ENCODE results near the gene MLEC.

MLEC gene, protein sequence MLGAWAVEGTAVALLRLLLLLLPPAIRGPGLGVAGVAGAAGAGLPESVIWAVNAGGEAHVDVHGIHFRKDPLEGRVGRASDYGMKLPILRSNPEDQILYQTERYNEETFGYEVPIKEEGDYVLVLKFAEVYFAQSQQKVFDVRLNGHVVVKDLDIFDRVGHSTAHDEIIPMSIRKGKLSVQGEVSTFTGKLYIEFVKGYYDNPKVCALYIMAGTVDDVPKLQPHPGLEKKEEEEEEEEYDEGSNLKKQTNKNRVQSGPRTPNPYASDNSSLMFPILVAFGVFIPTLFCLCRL

DNA sequence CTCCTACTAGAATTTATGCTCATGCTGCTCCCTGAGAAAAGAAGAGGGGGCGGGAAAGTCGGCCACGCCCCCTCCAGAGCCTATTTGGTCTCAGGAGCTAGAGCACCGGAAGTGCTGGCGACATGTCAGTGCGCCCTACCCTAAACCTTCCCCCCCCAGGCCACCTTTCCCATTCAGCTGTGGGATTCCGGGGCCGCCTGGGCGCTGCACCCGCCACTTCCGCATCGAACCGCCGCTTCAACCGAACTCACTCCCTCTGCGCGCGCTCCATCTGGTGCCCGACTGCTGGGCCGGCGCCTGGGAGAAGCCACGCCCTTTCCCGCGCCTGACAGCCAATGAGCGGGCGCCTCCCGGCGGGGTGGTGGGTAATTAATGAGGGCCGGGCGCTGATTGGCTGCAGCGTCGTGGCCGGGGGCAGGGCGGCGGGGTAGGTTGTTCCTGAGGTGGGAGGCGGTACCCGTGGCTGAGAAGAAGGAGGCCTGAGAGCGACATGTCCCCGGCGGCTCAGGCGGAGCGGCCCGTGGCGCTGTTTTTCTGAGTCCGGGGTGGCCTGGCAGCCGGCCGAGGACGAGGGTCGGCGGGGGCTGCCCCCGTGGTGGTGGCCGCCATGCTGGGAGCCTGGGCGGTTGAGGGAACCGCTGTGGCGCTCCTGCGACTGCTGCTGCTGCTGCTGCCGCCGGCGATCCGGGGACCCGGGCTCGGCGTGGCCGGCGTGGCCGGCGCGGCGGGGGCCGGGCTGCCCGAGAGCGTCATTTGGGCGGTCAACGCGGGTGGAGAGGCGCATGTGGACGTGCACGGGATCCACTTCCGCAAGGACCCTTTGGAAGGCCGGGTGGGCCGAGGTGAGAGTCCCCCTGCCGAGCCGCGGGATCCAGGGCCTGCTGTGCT is at the start of gene MLEC:
Gene MLEC (plus strand): TSS at position 460 of the 888 bp plus-strand sequence. CDS start 148 bp downstream, at position 608.
- DNase-seq (ENCODE audit: insufficient read length, low spot score) (peak; percentile 98), FAIRE-seq (peak; percentile 9)

DNA sequence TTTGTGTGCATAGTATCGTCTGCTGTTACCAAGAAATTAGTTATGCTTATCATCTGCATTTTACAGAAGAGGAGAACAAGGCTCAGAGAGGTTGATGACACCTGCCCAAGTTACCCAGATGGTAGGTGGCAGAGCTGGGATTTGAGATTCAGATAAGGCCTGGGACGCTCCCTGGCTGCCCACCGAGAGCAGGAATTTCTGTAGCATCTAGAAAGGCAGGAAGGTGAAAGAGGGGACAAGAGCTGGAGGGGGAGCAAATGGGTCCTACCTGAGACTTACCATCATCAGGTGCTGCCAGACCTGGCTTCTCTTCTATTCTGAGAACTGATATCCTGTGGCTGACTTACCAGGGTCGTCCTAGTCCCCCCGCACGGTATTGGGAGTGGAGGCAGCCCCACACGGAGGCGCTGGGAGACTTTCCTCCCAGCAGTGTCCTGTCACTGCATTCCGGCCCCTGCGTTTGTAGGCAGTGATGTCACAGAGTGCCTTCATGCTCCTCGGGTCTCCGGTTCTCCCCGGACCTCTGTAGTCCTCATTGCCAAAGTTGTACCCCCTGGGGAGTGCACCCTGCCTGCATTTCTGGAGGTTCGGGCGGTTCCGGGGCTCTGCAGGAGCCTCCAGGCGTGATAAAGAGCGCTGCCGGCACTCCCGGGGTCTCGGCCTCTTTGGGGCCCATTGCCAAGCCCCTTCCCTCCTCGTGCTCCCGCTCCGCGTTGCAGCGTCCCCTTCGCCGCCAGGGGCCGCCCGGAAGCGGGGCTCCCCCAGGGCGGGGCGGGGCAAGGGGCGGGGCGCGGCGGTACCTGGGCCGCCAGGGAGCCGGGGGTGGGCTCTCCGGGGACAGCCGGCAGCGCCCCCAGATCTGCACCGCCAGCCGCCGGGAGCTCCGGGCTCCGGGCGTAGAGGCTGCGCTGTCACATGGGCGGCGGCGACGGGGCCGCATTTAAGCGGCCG is 46.9 kb upstream of the MLEC start, which contains the start of gene CABP1:
Gene CABP1 (plus strand): TSS at position 856 of the 951 bp plus-strand sequence. CDS start 60 bp downstream, at position 916.
- FAIRE-seq: no peak
- peak; percentile 54 for DNase-seq (ENCODE audit: insufficient read length, low spot score)

DNA sequence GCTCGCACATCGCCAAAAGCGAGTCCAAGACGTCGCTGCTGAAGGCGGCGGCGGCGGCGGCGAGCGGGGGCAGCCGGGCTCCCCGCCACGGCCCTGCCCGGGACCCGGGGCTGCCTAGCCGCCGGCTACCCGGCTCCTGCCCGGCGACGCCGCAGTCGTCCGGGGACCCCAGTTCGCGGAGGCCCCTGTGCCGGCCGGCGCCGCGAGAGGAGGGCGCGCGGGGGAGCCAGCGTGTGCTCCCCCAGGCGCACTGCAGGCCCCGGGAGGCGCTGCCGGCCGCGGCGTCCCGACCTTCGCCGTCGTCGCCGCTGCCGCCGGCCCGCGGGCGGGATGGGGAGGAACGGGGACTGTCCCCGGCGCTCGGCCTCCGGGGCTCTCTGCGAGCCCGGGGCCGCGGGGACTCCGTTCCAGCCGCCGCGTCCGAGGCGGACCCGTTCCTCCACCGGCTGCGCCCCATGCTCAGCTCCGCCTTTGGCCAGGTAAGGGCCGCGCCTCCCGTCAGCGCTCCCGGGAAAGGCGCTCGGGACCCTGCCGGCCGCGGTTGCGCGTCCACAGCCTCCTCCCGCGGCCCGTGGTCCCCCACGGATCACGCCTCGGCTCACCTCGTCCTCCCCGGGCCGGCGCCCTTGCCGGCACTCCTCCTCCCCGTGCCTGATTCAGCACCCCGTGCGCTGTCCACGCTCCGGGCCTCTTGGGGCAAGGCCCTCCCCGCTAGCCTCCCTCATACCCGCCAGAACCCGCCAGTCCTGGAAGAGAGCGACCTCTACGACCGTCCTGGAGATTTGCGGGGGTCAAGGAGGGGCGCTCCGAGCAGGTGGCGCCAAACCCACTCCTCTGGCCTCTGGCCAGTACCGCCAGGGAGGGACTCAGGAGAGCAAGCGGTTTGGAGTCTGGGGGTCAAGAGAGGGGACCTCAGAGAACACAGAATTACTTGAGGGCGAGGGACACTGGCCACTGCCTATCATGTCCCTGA is 45.8 kb upstream of the MLEC start:
- DNase-seq (ENCODE audit: insufficient read length, low spot score) (peak; percentile 63), FAIRE-seq (peak; percentile 26)

DNA sequence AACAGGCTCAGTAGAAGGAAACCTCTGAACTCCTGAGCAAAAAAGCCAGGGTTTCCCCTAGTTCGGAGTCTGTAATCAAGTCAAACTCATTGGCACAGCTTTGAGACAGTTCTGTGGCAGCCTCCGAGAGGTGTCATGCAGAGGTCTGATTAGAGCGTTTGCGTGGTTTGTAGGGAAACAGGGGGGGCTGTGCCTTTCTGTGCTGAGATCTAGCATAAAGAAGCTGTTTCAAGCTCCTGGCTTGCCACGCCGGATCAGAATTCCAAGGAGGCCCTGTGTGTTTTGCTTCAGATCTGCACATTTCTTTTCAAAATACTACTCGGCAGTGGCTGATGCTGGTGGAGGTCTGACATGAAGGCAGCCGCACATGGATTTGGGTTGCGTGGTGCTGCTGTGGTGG is 44.8 kb upstream of the MLEC start:
- no peak for DNase-seq (ENCODE audit: insufficient read length, low spot score)
- FAIRE-seq: no peak

DNA sequence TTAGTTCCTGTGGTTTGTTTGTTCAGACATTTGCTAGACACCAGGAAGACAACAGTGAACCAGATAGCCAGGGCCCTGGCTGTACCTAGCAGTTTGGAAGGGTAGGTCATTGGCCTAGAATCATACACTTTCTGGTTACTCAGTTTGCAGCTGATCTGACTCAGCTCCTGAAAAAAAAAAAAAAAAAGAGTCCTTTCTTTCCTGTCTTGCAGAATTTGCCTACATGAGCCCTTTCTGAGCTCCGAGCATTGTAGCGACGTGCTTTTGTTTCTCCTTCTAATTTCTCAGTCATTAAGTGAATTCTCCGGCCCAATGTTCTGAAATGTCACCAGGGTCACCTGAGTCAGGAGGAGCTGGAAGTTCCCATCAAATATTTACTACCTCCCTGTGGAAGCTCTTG is 44.1 kb upstream of the MLEC start:
- FAIRE-seq: no peak
- no peak for DNase-seq (ENCODE audit: insufficient read length, low spot score)

DNA sequence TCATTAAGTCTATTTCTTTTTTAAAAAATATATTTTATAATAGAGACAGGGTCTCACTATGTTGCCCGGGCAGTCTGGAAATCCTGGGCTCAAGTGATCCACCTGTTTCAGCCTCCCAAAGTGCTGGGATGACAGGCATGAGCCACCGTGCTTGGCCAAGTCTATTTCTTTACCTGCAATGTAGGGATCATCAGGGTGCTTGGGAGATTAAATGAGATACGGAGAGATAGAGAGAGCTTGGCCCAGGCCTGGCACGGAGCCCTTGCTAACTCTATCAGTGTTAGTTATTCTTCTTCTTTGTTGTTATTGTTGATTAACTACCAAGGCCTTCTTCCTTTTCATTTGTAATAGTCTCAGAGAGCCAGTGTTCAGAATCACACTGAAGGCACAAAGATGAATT is 43.4 kb upstream of the MLEC start:
- no peak for FAIRE-seq
- DNase-seq (ENCODE audit: insufficient read length, low spot score): no peak

DNA sequence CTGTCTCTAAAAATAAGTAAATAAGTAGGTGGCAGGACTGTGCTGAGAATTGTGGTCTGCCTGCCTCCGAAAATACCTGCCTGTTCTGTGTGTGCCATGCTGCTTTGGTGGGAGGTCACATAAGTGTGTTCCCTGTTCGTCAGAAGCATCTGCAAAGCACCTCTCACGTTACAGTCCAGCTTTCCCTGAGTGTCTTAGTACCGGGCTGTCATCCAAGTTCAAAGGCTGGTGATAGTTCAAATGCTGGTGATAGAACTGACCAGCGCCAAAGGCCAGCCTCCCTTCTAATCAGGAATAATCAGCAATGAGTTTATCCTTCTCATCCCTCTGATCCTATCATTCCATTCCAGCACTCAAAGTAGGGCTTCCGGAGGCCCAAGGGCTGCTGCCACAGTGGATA is 40.9 kb upstream of the MLEC start:
- DNase-seq (ENCODE audit: insufficient read length, low spot score) (no peak), FAIRE-seq (no peak)

DNA sequence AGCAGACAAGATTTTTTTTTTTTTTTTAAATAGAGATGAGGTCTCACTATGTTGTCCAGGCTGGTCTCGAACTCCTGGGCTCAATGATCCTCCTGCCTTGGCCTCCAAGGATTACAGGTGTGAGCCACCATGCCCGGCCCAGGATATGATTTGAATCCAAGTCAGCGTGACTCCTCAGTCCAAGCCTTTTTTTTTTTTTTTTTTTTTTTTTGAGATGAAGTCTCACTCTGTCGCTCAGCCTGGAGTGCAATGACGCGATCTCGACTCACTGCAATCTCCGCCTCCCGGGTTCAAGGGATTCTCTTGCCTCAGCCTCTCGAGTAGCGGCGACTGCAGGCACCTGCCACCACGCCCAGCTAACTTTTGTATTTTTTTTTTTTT is 39.6 kb upstream of the MLEC start:
- DNase-seq (ENCODE audit: insufficient read length, low spot score): no peak
- FAIRE-seq: no peak

DNA sequence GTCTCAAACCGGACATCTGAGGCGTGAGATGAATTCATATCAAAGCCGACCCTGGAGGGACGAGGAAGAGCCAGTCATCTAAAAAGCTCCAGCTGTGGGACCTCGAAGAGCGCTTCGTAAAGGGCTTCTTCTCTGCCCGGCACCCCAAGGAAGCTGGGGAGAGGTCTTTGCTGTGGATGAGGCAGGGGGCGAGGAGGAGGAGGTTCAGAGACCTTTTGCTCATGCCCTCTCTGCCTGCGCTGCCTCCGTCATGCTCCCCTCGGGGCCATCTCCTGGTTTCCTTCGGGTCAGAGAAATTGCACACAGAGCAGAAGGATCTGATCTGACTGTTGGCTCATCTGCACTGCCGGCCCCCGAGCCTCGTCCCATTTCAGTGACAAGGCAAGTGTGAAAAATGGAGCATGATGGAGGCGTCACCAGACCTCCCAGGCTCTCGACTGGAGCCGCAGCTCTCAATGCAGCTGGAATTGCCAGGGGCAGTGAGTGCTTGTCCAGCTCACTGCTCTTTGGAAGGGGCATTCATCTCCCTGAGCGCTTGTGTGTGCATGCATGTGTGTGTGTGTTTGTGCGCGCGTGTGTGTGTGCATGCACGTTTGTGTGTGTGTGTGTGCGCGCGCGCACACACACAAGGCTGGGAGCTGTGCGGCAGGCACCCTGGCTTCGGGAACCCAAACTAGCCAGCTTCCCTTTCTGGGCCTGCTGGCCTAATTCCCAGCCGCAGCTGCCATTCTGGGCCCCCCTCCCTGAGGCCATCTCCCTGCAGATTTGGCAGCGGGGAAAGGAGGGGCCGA is 37.3 kb upstream of the MLEC start:
- DNase-seq (ENCODE audit: insufficient read length, low spot score) (no peak), FAIRE-seq (no peak)

DNA sequence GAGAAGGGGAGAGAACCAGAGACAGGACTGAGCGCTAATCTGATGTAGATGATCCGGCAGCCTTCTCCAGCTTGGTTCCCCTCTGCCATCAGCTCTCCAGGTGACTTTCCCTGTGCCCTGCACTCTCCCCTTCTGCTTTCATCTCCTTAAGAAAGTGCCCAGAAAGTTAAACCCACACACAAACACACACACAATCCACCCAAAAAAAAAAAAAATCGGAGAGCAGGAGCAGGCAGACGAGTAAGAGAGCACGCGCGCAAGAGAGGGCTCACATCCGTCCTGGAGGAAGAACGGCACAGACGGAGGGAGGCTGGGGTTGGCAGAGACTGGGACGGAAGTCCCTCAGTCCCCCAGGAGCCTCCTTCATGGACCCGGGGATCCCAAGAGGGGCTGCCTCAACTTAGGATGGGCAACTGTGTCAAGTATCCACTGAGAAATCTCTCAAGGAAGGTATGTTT is 36.7 kb upstream of the MLEC start:
- FAIRE-seq: no peak

DNA sequence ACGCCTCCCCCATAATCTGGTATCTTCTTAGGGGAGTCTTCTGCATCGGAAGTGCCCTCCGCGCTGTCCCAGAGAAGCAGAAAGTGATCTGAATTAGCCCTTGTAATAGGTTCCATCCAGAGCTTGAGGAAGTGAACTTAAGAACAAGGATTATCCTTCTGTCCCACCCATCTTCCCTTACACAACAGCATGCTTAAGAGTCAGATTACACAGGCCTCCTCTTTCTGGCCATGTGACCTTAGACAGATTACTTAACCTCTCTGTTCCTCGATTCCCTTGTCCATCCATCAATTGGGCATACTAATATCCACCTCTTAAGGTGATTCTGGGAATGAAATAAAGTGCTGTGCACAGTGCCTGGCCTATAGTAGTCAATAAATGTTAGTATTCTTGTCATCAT is 35.1 kb upstream of the MLEC start:
- FAIRE-seq (no peak), DNase-seq (ENCODE audit: insufficient read length, low spot score) (no peak)

More for the DNA sequence above, 36.7 kb upstream of the MLEC start:
- no peak for DNase-seq (ENCODE audit: insufficient read length, low spot score)

DNA sequence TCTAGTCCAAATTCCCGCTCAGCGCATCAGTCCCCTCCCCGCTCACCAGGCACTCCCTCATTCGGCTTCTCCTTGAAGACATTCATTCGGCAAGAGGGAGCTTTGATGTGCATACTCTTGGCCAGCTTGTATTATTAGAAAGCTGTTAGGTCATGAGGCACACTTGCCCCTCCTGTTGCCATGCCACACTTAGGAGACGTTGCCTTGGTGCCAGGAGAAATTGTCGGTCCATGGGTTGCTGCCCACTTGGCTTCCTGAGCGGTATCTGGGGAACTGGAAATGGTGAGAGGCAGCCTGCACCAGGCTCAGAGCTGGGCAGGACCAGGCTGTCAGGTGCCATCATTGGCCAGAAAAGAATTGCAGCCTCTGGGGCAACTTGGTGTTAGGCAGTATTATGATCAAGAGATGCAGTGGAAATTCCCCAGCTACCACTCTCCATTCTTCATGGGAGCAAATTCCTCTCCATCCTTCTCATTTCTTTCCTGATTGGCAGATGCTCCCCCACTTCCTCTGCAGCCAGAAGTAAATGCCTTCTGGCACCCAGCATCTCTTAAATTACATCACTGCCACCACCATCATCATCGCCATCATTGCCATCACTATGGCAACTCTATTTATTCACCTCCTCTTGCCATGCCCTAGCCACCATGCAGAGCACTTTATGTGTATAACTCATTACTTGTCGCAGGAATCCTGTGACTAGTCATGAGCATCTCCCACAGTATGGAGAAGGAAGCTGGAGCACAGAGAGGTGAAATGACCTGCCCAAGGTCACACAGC is 34.1 kb upstream of the MLEC start:
- no peak for DNase-seq (ENCODE audit: insufficient read length, low spot score)
- no peak for FAIRE-seq

DNA sequence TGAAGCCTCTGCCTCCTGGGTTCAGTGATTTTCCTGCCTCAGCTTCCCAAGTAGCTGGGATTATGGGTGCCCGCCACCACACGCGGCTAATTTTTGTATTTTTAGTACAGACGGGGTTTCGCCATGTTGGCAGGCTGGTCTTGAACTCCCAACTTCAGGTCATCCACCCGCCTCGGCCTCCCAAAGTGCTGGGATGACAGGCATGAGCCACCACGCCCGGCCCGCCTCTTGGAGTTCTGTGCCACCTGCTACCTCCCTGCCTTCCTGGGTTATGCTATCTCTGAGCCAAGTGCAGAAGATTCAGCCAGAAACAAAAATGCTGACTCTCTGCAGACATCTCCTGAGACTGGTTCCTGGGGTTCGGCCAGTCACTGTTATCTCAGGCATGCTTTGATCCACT is 33.3 kb upstream of the MLEC start:
- DNase-seq (ENCODE audit: insufficient read length, low spot score) (no peak), FAIRE-seq (no peak)

DNA sequence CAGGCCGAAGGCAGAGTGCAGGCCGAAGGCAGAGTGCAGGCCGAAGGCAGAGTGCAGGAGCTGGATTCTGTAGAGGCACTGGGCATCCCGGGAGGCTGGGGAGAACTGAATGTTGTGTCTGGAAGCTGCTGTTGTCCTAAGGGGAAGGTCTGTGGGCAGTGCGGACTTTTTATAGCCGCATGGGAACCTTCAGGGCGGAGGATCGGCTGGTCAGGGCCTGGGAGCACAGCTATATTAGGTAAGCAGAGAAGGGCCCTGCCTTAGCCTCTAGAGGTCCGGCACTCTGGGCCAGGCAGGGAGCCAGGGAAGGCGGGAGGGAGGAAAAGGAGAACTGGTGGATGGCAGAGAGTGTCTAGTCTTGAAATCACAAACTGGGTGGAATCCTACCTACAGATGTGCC is 32.3 kb upstream of the MLEC start:
- DNase-seq (ENCODE audit: insufficient read length, low spot score) (no peak), FAIRE-seq (no peak)

DNA sequence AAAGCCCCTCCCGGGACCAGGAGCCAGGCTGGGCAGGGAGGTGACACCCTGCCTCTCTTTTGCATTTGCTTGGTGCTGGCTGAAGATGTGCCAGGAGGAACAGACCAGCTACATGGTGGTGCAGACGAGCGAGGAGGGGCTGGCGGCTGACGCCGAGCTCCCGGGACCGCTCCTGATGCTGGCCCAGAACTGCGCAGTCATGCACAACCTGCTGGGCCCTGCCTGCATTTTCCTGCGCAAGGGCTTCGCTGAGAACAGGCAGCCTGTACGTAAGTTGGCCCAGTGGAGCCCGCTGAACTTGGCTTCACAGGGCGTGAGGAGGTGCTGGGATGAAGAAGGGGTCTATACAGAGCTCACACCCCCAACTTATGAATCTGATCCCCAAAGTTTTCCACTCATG is 30.9 kb upstream of the MLEC start:
- DNase-seq (ENCODE audit: insufficient read length, low spot score) (no peak), FAIRE-seq (no peak)

DNA sequence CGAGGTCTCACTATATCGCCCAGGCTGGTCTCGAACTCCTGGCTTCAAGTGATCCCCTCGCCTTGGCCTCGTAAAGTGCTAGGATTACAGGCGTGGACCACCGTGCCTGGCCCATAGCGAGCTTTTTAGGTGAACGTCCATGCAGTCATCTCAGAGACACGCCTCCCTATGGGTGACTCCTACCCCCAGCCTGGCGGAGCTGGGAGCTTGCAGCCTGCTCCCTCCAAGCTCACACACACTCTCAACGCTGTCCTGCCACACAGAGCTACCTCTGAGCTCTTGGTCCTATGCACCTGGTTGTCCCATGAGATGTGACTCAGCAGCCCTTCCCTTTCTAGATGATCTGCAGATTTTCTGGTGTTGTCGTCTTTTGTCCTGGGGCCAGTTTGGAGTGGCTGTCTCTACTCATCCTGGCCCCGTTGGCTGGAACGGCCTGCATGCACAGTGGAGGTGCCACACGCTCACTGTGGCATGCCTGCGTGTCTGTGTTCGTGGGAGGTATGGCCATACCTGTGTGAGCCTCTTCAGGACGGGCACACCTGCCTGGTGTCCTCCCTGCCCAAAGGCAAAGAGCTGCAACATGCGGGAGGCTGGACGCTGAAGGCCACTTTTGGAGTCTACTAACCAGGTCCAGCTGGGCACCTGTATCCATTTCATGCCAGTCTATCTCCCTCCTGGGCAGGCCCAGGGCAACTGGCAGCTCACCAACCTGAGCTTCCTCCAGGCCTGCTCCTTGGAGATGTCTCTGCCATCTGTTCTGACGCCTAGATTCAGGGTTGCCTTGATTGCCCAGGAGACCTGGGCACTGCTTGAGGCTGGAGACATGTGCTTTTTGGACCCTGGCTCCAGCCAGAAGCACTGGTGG is 28.4 kb upstream of the MLEC start:
- FAIRE-seq: no peak

DNA sequence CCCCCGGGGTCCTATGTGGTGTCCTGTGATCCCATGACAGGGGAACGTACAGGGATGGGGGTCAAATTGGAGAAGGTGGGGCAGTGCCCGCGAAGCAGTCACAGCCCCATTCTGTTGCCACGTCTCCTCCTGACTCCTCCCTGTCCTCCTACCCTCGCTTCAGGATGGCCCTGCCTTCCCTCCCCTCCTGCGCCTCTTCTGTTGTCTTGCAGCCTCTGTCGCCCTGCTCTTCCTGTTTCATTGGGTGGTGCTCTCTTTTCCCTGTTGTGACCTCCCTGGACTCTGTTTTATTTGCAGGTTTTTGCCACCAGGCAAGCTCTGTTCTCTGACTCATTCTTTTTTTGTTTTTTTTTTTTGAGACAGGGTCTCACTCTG is 27.8 kb upstream of the MLEC start:
- no peak for FAIRE-seq
- no peak for DNase-seq (ENCODE audit: insufficient read length, low spot score)

More for the DNA sequence above, 28.4 kb upstream of the MLEC start:
- no peak for DNase-seq (ENCODE audit: insufficient read length, low spot score)

All from HTR-8/SVneo (cell line).